Stimulated activated CD4-positive, alpha-beta T cell treated with anti-CD3 and anti-CD28 coated beads, Interleukin-1b, Interleukin-23, amount 100 ng/mL, for 24 hours (primary cell): ENCODE measurements around the gene RSPH1.

Source experiments
- DNase-seq, 4 experiments: peaks; one replicate each; pipeline ENCODE4 v3.0.0-alpha.2; 2020; ENCODE audit warnings: low read depth in 4 of 4, low spot score in 1 of 4

Gene RSPH1

GRCh38 chr21:42451941-42452340 is 44.1 kb downstream of the RSPH1 start:
- DNase-seq = no peak

- no peak for DNase-seq
Observed at GRCh38 chr21:42448686-42449085, 47.3 kb downstream of the RSPH1 start.

GRCh38 chr21:42447732-42448131 is 48.3 kb downstream of the RSPH1 start:
- no peak for DNase-seq

- no peak for DNase-seq
Observed at GRCh38 chr21:42447182-42447581, 48.8 kb downstream of the RSPH1 start.

GRCh38 chr21:42446531-42446930 is 49.5 kb downstream of the RSPH1 start:
- no peak for DNase-seq

- no peak for DNase-seq
Observed at GRCh38 chr21:42445311-42445710, 50.7 kb downstream of the RSPH1 start.

- no peak for DNase-seq
Observed at GRCh38 chr21:42444745-42445059, 51.3 kb downstream of the RSPH1 start.

GRCh38 chr21:42443876-42444744 is 51.9 kb downstream of the RSPH1 start:
- DNase-seq = no peak

GRCh38 chr21:42443181-42443785 is 52.7 kb downstream of the RSPH1 start:
- no peak for DNase-seq

GRCh38 chr21:42441963-42442362 is 54.1 kb downstream of the RSPH1 start:
- no peak for DNase-seq

GRCh38 chr21:42440187-42440792 is 55.7 kb downstream of the RSPH1 start:
- no peak for DNase-seq

GRCh38 chr21:42439284-42440186 is 56.5 kb downstream of the RSPH1 start:
- no peak for DNase-seq

GRCh38 chr21:42438316-42439205 is 57.5 kb downstream of the RSPH1 start:
- DNase-seq = no peak

- DNase-seq = no peak
Observed at GRCh38 chr21:42437786-42438185, 58.2 kb downstream of the RSPH1 start.

- no peak for DNase-seq
Observed at GRCh38 chr21:42436914-42437313, 59.1 kb downstream of the RSPH1 start.

- DNase-seq = no peak
Observed at GRCh38 chr21:42435833-42436232, 60.2 kb downstream of the RSPH1 start.

GRCh38 chr21:42435401-42435800 is 60.6 kb downstream of the RSPH1 start:
- no peak for DNase-seq

GRCh38 chr21:42434884-42435283 is 61.1 kb downstream of the RSPH1 start:
- no peak for DNase-seq

GRCh38 chr21:42433946-42434551 is 62.0 kb downstream of the RSPH1 start:
- no peak for DNase-seq

GRCh38 chr21:42432695-42433094 is 63.3 kb downstream of the RSPH1 start:
- DNase-seq = no peak
